Muscle of leg (tissue), 11 donors: ENCODE measurements around the gene PFKFB1. TPM values are rescaled to one million over a fixed set of nuclear protein-coding genes. Genes with fewer than 3 reads are reported as not detected.
"Not testable (repeated sequence)": the region's sequence is repeated elsewhere in the genome, so short reads cannot be mapped to it uniquely, and the experiment has no call there.

Experiments
- DNase-seq: peaks from one replicate; pipeline ENCODE4 v3.0.0; 2013
- H3K27ac ChIP-seq: one replicate; pipeline ENCODE4 v1.5.1; 2013; ENCODE audit warnings: mild to moderate bottlenecking, low read length, control low read depth
- H3K27me3 ChIP-seq: one replicate; pipeline ENCODE4 v1.6.1; 2013; ENCODE audit warnings: low read length; ENCODE audit not compliant: control insufficient read depth, insufficient read depth
- H3K36me3 ChIP-seq: one replicate; pipeline ENCODE4 v1.6.1; 2013; ENCODE audit warnings: low read length; ENCODE audit not compliant: control insufficient read depth, insufficient read depth
- H3K4me1 ChIP-seq: one replicate; pipeline ENCODE4 v1.6.1; 2013; ENCODE audit warnings: low read length; ENCODE audit not compliant: control insufficient read depth, insufficient read depth
- H3K4me3 ChIP-seq: one replicate; pipeline ENCODE4 v1.5.1; 2013; ENCODE audit warnings: low read length, control low read depth
- H3K9me3 ChIP-seq: replicated peaks from 2 replicates; pipeline ENCODE4 v1.6.1; 2013; ENCODE audit warnings: low read depth, low read length; ENCODE audit not compliant: control insufficient read depth
- WGBS: methylation state at CpG from one replicate; pipeline ENCODE4 v1.1.5; 2013; ENCODE audit warnings: missing lambda C conversion rate; ENCODE audit not compliant: insufficient coverage; 5-methylcytosine and 5-hydroxymethylcytosine counted together
- polyA plus RNA-seq, 8 donors: library from polyadenylated mRNA; unstranded; fragments of 120-200 nt; gene quantifications; one replicate each; pipeline versions ENCODE4 v1.2.1 to v1.2.3, GENCODE V29; 2013; ENCODE audit warnings: inconsistent platforms in 1 of 8, low replicate concordance in 1 of 8; ENCODE audit not compliant: insufficient read length in 8 of 8, insufficient read depth in 1 of 8
- total RNA-seq: library from RNA; stranded (reverse); fragments of 120-200 nt; gene quantifications from one replicate; pipeline ENCODE4 v1.2.4, GENCODE V29; 2013

The PFKFB1 gene
- total and polyA plus RNA-seq, 9 donors, result 0.30 to 1.7 (median 0.69) TPM

DNA sequence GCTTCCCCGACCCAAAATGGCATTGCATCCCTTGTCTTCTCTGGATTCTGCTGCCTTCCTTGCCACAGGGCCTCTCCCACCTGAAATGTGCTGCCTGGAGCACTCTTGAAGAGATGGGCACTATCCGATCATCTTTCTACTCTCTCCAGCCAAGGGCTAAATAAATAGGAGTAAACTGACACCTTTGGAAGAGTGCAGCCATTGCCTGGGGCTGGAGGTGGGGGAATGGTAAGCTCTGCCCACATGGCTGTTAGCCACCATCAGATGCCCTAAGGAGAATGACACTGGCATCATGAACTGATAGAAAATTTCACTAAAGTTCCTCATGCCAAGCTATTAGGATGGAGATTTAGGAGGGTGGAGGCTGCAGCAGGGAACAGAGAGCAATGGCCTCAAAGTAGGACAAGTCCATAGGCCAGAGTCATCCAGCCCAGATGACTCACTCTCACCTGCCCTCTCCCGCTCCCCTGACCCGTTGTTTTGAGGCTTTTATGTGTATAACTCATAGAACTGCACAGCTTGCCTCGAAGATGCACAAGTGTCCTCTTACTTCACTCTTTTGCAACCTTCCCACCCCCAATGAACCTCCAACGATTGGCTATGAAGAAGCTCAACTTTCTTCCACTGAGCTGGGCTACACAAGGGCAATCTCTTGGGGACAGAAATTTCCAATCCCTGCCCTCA lies 822 bp upstream of the PFKFB1 start:
- WGBS, result 42% methylated on average over 3 of the region's 6 CpGs
- Histone ChIP-seq H3K4me1 (peaks cover 13% of the 10 kb centered on the region), H3K27me3 (peaks cover 30% of the 10 kb centered on the region), H3K27ac (no peak overlapping the region), H3K36me3 (no peaks in the 10 kb centered on the region), H3K9me3 (no peaks in the 10 kb centered on the region), H3K4me3 (no peak overlapping the region)
- peak; percentile 24 for DNase-seq

DNA sequence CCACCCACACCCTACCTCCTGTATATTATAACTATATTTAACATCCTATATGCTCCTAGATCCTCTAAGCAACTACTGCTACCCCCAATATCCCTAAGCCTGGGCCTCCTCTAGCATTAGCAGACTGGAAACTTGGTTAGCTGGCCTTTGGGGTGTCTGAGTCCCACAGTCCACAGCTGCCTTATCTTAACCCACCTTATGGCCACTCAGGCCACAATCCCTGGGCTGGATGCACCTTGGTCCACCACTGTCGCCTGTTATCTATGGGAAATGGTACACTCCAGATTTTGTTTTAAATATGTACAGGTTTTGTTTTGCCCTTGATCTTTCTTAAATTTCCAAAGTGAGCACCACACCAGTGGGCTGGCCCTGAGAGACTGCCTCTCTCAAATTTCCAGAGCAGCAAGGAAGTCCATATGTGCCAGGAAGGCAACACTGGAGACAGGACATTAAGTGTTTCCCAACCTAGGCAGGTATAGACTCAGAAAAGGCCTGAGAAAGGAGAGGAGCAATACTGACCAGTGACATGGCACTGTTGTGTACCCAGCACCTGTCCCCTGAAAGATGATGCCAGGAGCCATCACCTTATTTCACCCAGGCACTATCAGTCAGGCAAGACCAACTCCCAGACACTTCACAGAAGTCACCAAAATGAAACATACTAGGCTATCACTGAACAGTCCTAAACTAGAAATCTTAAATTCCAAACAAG lies 921 bp downstream of the PFKFB1 start:
- no peaks in the 10 kb centered on the region for H3K36me3 ChIP-seq
- no peak overlapping the region for H3K27ac ChIP-seq
- H3K4me3 ChIP-seq, result no peak overlapping the region
- no peak for DNase-seq
- WGBS, result no CpG with 5 or more reads among the region's 1 CpG
- H3K9me3 ChIP-seq, result no peaks in the 10 kb centered on the region
- peaks cover 29% of the 10 kb centered on the region for H3K27me3 ChIP-seq
- peaks cover 13% of the 10 kb centered on the region for H3K4me1 ChIP-seq

DNA sequence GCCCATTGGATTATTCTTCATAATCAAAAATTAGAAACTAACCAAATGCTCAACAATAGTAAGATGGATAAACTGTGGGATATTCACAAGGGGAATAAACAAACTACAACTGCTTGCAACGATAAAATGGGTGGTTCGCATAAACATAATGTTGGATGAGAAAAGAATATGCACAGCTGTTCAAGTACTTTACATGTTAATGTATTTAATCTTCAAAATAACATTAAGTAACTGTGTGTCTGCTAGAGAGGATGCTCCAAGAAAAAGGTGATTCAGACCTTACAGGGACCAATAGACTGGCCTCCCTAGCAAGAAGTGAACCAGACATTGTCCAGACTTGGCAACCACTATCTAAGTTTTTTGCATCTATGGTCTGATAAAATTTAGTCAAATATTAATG lies 2.3 kb downstream of the PFKFB1 start:
- no peak for DNase-seq
- Histone ChIP-seq H3K4me3 (no peak overlapping the region), H3K9me3 (no peaks in the 10 kb centered on the region), H3K27me3 (peaks cover 20% of the 10 kb centered on the region), H3K4me1 (peaks cover 10% of the 10 kb centered on the region), H3K27ac (no peak overlapping the region), H3K36me3 (no peaks in the 10 kb centered on the region)
- whole genome bisulfite sequencing, result no CpG with 5 or more reads among the region's 2 CpGs

DNA sequence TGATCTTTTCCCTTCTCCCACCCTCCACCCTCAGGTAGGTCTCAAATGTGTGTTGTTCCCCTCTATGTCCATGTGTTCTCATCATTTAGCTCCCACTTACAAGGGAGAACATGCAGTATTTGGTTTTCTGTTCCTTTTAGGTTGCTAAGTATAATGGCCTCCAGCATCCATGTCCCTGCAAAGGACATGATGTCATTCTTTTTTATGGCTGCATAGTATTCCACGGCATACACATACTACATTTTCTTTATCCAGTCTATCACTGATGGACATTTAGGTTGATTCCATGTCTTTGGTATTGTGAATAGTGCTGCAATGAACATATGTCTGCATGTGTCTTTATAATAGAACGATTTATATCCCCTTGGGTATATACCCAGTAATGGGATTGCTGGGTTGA lies 10.7 kb downstream of the PFKFB1 start:
- not testable (repeated sequence) for H3K36me3 ChIP-seq, H3K4me3 ChIP-seq, H3K9me3 ChIP-seq, DNase-seq, H3K4me1 ChIP-seq, H3K27ac ChIP-seq, H3K27me3 ChIP-seq
- WGBS, result no CpG with 5 or more reads among the region's 2 CpGs

DNA sequence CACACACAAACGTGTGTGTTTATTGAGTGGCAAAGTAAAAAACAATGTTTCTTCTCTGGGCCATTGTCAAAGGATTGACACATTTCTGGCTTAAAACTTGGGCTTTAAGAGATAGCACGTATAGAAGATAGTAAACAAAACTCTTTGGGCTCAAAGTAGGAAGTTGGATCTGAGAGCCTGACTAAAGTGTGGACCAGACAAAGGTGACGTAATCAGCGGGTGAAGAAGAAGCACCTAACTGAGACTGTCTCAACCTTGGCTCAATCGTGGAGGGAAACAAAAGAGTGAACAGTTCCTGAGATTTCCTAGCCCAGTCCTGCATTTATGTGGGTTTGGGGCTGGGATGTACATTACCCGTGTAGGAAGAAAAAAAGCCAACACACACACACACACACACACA lies 13.7 kb downstream of the PFKFB1 start:
- DNase-seq, result no peak
- Histone ChIP-seq H3K4me1 (no peaks in the 10 kb centered on the region), H3K4me3 (no peak overlapping the region), H3K27me3 (no peaks in the 10 kb centered on the region), H3K36me3 (no peaks in the 10 kb centered on the region), H3K9me3 (no peaks in the 10 kb centered on the region), H3K27ac (no peak overlapping the region)
- 77% methylated on average over 3 of the region's 6 CpGs for WGBS

DNA sequence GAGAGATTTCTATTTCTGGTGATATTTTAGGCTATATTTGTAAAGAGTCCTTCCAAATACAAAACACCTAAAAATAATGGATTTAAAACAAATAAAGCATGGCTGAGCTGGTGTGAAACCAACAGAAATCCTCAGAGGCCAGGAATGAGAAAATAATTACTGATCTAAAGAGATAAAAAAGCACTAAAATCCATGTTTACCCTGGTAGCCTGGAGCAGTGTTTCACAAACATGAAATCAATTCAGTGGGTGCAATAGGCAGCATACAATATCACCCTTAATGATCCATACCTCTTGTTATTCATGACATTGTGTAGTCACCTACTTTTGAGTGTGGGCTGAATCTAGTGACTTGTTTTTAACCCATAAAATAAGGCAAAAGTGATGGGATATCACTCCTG lies 14.6 kb downstream of the PFKFB1 start:
- no peaks in the 10 kb centered on the region for H3K4me1 ChIP-seq
- H3K4me3 ChIP-seq, result no peak overlapping the region
- no peak for DNase-seq
- H3K9me3 ChIP-seq, result no peaks in the 10 kb centered on the region
- no peaks in the 10 kb centered on the region for H3K27me3 ChIP-seq
- no peaks in the 10 kb centered on the region for H3K36me3 ChIP-seq
- no peak overlapping the region for H3K27ac ChIP-seq

DNA sequence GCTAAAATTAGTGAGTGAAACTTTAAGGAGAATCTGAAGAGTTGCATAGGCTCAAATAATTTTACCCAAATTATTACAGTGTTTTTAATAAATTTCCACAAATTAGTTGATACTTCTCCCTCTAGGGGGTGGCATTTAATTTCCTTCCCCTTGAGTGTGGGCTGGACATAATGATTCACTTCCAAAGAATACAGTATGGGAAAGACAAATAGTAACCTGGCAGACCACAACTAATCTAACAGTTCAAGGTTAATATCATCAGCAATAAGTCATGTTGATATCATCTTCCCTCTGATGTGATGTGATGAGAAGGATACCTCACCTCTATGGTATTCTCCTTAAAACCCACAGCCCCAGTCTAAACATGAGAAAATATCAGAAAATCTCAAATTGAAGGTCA lies 15.5 kb downstream of the PFKFB1 start:
- Histone ChIP-seq H3K27ac (no peak overlapping the region), H3K36me3 (no peaks in the 10 kb centered on the region)

DNA sequence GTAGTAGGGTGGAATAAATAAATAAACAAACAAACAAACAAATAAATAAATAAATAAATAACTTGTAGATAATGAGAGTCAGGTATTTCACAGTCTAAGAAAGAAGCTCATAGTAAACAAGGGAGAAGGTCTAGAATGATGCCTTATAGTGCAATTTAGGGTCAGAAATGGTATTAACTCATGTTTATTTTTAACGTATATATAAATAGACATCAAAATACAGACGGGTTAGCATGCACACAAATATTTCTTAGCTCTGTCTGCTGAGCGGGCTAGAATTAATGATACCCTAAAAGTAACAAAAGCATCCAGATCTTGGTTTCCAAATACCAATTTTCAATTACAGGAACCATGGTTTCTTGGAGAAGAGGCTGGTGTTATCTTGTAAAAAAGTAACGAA lies 16.6 kb downstream of the PFKFB1 start:
- Histone ChIP-seq H3K36me3 (no peaks in the 10 kb centered on the region), H3K4me3 (no peak overlapping the region), H3K27me3 (no peaks in the 10 kb centered on the region), H3K4me1 (no peaks in the 10 kb centered on the region), H3K9me3 (no peaks in the 10 kb centered on the region), H3K27ac (no peak overlapping the region)
- DNase-seq, result no peak
- WGBS, result no CpG with 5 or more reads among the region's 4 CpGs

More for the DNA sequence above, 15.5 kb downstream of the PFKFB1 start:
- DNase-seq, result no peak
- Histone ChIP-seq H3K9me3 (no peaks in the 10 kb centered on the region), H3K27me3 (no peaks in the 10 kb centered on the region), H3K4me3 (no peak overlapping the region), H3K4me1 (no peaks in the 10 kb centered on the region)

DNA sequence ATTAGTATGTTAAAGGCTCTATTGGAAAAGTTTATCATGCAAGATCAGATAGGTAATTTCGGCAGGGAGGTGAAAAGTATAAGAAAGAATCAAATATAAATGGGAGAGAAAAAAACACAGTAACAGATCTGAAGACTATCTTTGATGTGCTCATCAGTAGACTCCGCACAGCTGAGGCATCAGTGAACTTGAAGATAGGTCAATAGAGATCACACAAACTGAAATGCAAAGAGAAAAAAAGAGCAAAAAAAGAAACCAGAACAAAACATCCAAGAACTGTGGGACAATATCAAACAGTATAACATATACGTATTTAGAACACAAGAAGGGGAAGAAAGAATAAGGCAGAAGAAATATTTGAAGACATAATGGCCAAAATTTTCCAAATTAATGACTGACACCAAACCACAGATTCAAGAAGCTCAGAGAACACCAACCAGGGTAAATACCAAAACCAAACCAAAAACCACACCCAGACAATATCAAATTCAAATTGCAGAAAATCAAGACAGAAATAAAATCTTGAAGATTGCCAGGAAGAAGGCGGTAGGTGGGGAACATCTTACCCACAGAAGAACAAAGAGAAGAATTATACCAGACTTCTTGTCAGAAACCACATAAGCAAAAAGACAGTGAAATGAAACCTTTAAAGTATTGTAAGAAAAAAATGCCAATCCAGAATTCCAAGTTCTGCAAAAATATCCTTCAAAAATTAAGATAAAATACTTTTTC lies 29.1 kb downstream of the PFKFB1 start:
- 63% methylated on average over 1 of the region's 4 CpGs for WGBS
- Histone ChIP-seq H3K27ac (no peak overlapping the region), H3K36me3 (no peaks in the 10 kb centered on the region), H3K27me3 (peaks cover 2% of the 10 kb centered on the region), H3K4me3 (no peak overlapping the region), H3K4me1 (no peaks in the 10 kb centered on the region), H3K9me3 (no peaks in the 10 kb centered on the region)
- DNase-seq, result no peak

DNA sequence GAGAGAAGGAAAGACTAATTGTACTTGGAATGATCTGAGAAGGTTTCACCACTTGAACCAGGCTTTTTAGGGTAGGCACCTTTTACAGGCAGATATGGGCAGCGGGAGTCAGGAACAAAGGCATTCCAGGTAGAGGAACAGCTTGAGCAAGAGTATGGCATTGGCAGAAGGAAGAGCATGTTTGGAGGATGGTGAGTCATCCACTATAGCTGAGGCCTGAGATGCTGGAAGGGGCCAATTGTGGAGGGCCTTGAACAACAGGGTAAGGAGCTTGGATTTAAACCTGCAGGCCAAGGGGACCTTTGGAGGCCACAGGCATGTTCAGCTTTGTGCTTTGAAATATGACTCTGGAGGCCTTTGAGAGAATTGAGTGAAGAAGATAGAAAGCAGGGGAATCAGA lies 32.2 kb downstream of the PFKFB1 start:
- Histone ChIP-seq H3K9me3 (no peaks in the 10 kb centered on the region), H3K36me3 (no peaks in the 10 kb centered on the region), H3K27ac (no peak overlapping the region), H3K27me3 (peaks cover 8% of the 10 kb centered on the region), H3K4me1 (no peaks in the 10 kb centered on the region), H3K4me3 (no peak overlapping the region)
- WGBS, result 50% methylated on average over 1 of the region's 1 CpG
- no peak for DNase-seq
